Measurements from ENCODE around the gene TMPRSS11A.

The TMPRSS11A gene

GRCh38 chr4:67911141-67911540 is 52.2 kb downstream of the TMPRSS11A start:
- no peak for DNase-seq

GRCh38 chr4:67910585-67910905 is 52.7 kb downstream of the TMPRSS11A start:
- no peak for DNase-seq

GRCh38 chr4:67909905-67910584 is 53.2 kb downstream of the TMPRSS11A start:
- DNase-seq: no peak

GRCh38 chr4:67907650-67908049 is 55.6 kb downstream of the TMPRSS11A start:
- DNase-seq: no peak

GRCh38 chr4:67899096-67899495 is 64.2 kb downstream of the TMPRSS11A start:
- DNase-seq: no peak

- no peak for DNase-seq
Observed at GRCh38 chr4:67897686-67898085, 65.6 kb downstream of the TMPRSS11A start.

- no peak for DNase-seq
Observed at GRCh38 chr4:67896421-67897065, 66.8 kb downstream of the TMPRSS11A start.

- DNase-seq: no peak
Observed at GRCh38 chr4:67894659-67895058, 68.6 kb downstream of the TMPRSS11A start.

GRCh38 chr4:67892905-67893304 is 70.4 kb downstream of the TMPRSS11A start:
- no peak for DNase-seq

GRCh38 chr4:67892253-67892652 is 71.0 kb downstream of the TMPRSS11A start:
- no peak for DNase-seq

GRCh38 chr4:67891645-67892044 is 71.6 kb downstream of the TMPRSS11A start:
- no peak for DNase-seq

GRCh38 chr4:67886281-67886680 is 77.0 kb downstream of the TMPRSS11A start:
- no peak for DNase-seq

- no peak for DNase-seq
Observed at GRCh38 chr4:67885762-67886161, 77.5 kb downstream of the TMPRSS11A start.

- DNase-seq: no peak
Observed at GRCh38 chr4:67884701-67885100, 78.6 kb downstream of the TMPRSS11A start.

GRCh38 chr4:67883902-67884301 is 79.4 kb downstream of the TMPRSS11A start, which contains the start of gene TMPRSS11D:
Gene TMPRSS11D (minus strand): TSS chr4:67884002. CDS start chr4:67883933, 69 bp downstream.
- no peak for DNase-seq

GRCh38 chr4:67883458-67883857 is 79.8 kb downstream of the TMPRSS11A start:
- DNase-seq: no peak

GRCh38 chr4:67880866-67881610 is 82.3 kb downstream of the TMPRSS11A start:
- DNase-seq: no peak

GRCh38 chr4:67879486-67879885 is 83.8 kb downstream of the TMPRSS11A start:
- DNase-seq: no peak

GRCh38 chr4:67877086-67877485 is 86.2 kb downstream of the TMPRSS11A start:
- no peak for DNase-seq

GRCh38 chr4:67874986-67875385 is 88.3 kb downstream of the TMPRSS11A start:
- no peak for DNase-seq

GRCh38 chr4:67873116-67873515 is 90.2 kb downstream of the TMPRSS11A start:
- DNase-seq: no peak

- DNase-seq: no peak
Observed at GRCh38 chr4:67871867-67872266, 91.4 kb downstream of the TMPRSS11A start.

- DNase-seq: no peak
Observed at GRCh38 chr4:67869580-67870190, 93.6 kb downstream of the TMPRSS11A start.

- no peak for DNase-seq
Observed at GRCh38 chr4:67861513-67861912, 101.8 kb downstream of the TMPRSS11A start.

All from NCI-H2171 (cell line).